ENCODE results near the gene KRT20.
"Not testable (repeated sequence)": the region's sequence is repeated elsewhere in the genome, so short reads cannot be mapped to it uniquely, and the experiment has no call there.

KRT20 gene

GRCh38 chr17:40864661-40865390 is 20.2 kb downstream of the KRT20 start:
- peaks cover 37% of the 10 kb centered on the region for H3K27me3 ChIP-seq
- H3K4me3 ChIP-seq (ENCODE audit: low read depth in 1 of 2, low read length in 1 of 2) = no peak overlapping the region
- no peaks in the 10 kb centered on the region for H3K9me3 ChIP-seq
- H3K4me1 ChIP-seq (ENCODE audit: control insufficient read depth in 1 of 2, insufficient read depth in 1 of 2, low read depth in 1 of 2, low read length in 1 of 2) = peaks cover 39 to 43% of the 10 kb centered on the region in 2 experiments
- TF ChIP-seq CTCF (IDR thresholded peaks at IDR 0.05) = no peak
- H3K36me3 ChIP-seq = no peaks in the 10 kb centered on the region
- peak overlapping the region; percentile 30 for H3K27ac ChIP-seq

GRCh38 chr17:40862985-40863733 is 21.9 kb downstream of the KRT20 start:
- no peak for TF ChIP-seq CTCF (IDR thresholded peaks at IDR 0.05)
- no peaks in the 10 kb centered on the region for H3K36me3 ChIP-seq
- H3K4me1 ChIP-seq (ENCODE audit: control insufficient read depth in 1 of 2, insufficient read depth in 1 of 2, low read depth in 1 of 2, low read length in 1 of 2) = peaks cover 31 to 35% of the 10 kb centered on the region in 2 experiments
- peaks cover 48% of the 10 kb centered on the region for H3K27me3 ChIP-seq
- H3K9me3 ChIP-seq = no peaks in the 10 kb centered on the region
- H3K27ac ChIP-seq = no peak overlapping the region
- no peak overlapping the region for H3K4me3 ChIP-seq (ENCODE audit: low read depth in 1 of 2, low read length in 1 of 2)

GRCh38 chr17:40859536-40859935 is 25.5 kb downstream of the KRT20 start:
- Histone ChIP-seq H3K4me1 (ENCODE audit: control insufficient read depth in 1 of 2, insufficient read depth in 1 of 2, low read depth in 1 of 2, low read length in 1 of 2) (peaks cover under 1 to 4% of the 10 kb centered on the region in 2 experiments), H3K36me3 (no peaks in the 10 kb centered on the region), H3K9me3 (no peaks in the 10 kb centered on the region), H3K4me3 (ENCODE audit: low read depth in 1 of 2, low read length in 1 of 2) (no peak overlapping the region), H3K27me3 (peaks cover 73% of the 10 kb centered on the region), H3K27ac (no peak overlapping the region)
- TF ChIP-seq CTCF (IDR thresholded peaks at IDR 0.05) = no peak

- H3K27ac ChIP-seq; H3K4me1 ChIP-seq (ENCODE audit: control insufficient read depth in 1 of 2, insufficient read depth in 1 of 2, low read depth in 1 of 2, low read length in 1 of 2); H3K36me3 ChIP-seq; H3K9me3 ChIP-seq; H3K4me3 ChIP-seq (ENCODE audit: low read depth in 1 of 2, low read length in 1 of 2): not testable (repeated sequence)
- H3K27me3 ChIP-seq = peaks cover 81% of the 10 kb centered on the region
These were observed 26.4 kb downstream of the KRT20 start for GRCh38 chr17:40858667-40859066.

- no peaks in the 10 kb centered on the region for H3K4me1 ChIP-seq (ENCODE audit: control insufficient read depth in 1 of 2, insufficient read depth in 1 of 2, low read depth in 1 of 2, low read length in 1 of 2)
- no peaks in the 10 kb centered on the region for H3K9me3 ChIP-seq
- no peak for TF ChIP-seq CTCF (IDR thresholded peaks at IDR 0.05)
- peaks cover 81% of the 10 kb centered on the region for H3K27me3 ChIP-seq
- no peak overlapping the region for H3K4me3 ChIP-seq (ENCODE audit: low read depth in 1 of 2, low read length in 1 of 2)
- no peak overlapping the region for H3K27ac ChIP-seq
- H3K36me3 ChIP-seq = no peaks in the 10 kb centered on the region
These were observed 27.5 kb downstream of the KRT20 start for GRCh38 chr17:40857535-40857934.

GRCh38 chr17:40854175-40854814 is 30.7 kb downstream of the KRT20 start:
- Histone ChIP-seq H3K36me3 (no peaks in the 10 kb centered on the region), H3K9me3 (no peaks in the 10 kb centered on the region), H3K27ac (no peak overlapping the region), H3K27me3 (peaks cover 84% of the 10 kb centered on the region), H3K4me3 (ENCODE audit: low read depth in 1 of 2, low read length in 1 of 2) (no peak overlapping the region), H3K4me1 (ENCODE audit: control insufficient read depth in 1 of 2, insufficient read depth in 1 of 2, low read depth in 1 of 2, low read length in 1 of 2) (no peaks in the 10 kb centered on the region)
- TF ChIP-seq CTCF (IDR thresholded peaks at IDR 0.05) = no peak
